ENCODE results near the gene ZSWIM3. TPM values are rescaled to one million over a fixed set of nuclear protein-coding genes. Genes with fewer than 3 reads are reported as not detected.
A peak's percentile ranks its signal among the peaks of the same experiment; 100 is the strongest.

The ZSWIM3 gene
- total and polyA plus RNA-seq, 2 of the 13 experiments (the other 11 are each of a cell fraction or from before 2014, with no cell fraction given), result 5.2 to 5.8 TPM

- peak; percentile 41; the same call in 1 of the 2 replicates for TF ChIP-seq HMGXB3 (CRISPR knock-in tag; IDR thresholded peaks at IDR 0.05; ENCODE audit: borderline replicate concordance)
- no peak for TF ChIP-seq NONO (IDR thresholded peaks at IDR 0.05)
- TF ChIP-seq NONO (CRISPR knock-in tag; conservative IDR thresholded peaks at IDR 0.05), result peak; percentile 86
- TF ChIP-seq ZFP36 (IDR thresholded peaks at IDR 0.05; ENCODE audit: borderline replicate concordance, low read depth, low read length, partially characterized antibody), result no peak
- TF ChIP-seq ZNF589 (CRISPR knock-in tag; conservative IDR thresholded peaks at IDR 0.05), result peak; percentile 62; the same call in 1 of the 2 replicates
- TF ChIP-seq THAP11 (CRISPR knock-in tag; IDR thresholded peaks at IDR 0.05), result no peak; the same call in 1 of the 2 replicates
- 0 out of 2 replicates have a peak, but pooled peaks have one; percentile 24 for TF ChIP-seq ISX (CRISPR knock-in tag; conservative IDR thresholded peaks at IDR 0.05)
- TF ChIP-seq HNRNPK (IDR thresholded peaks at IDR 0.05; ENCODE audit: low read depth, low read length, poor library complexity, severe bottlenecking), result peak; percentile 29
- TF ChIP-seq TEAD3 (CRISPR knock-in tag; optimal IDR thresholded peaks at IDR 0.05; ENCODE audit: borderline replicate concordance), result peak; percentile 65
- no peak; the same call in 1 of the 2 replicates for TF ChIP-seq E2F5 (CRISPR knock-in tag; conservative IDR thresholded peaks at IDR 0.05)
- peak; percentile 68 for TF ChIP-seq IKZF4 (CRISPR knock-in tag; IDR thresholded peaks at IDR 0.05; ENCODE audit: borderline replicate concordance, low read depth, not compliant biosample characterization)
- peak; percentile 78 for TF ChIP-seq ZNF772 (CRISPR knock-in tag; IDR thresholded peaks at IDR 0.05)
- 0 out of 2 replicates have a peak, but pooled peaks have one; percentile 61 for TF ChIP-seq ZBTB3 (CRISPR knock-in tag; IDR thresholded peaks at IDR 0.05; ENCODE audit: borderline replicate concordance, low read depth)
- peak; percentile 61; the same call in 1 of the 2 replicates for TF ChIP-seq PCBP1 (IDR thresholded peaks at IDR 0.05; ENCODE audit: borderline replicate concordance, low read depth, low read length)
- TF ChIP-seq ZNF414 (CRISPR knock-in tag; IDR thresholded peaks at IDR 0.05), result 0 out of 2 replicates have a peak, but pooled peaks have one; percentile 9
- 0 out of 2 replicates have a peak, but pooled peaks have one; percentile 13 for TF ChIP-seq TGIF2 (CRISPR knock-in tag; IDR thresholded peaks at IDR 0.05)
- peak; percentile 54; the same call in 1 of the 2 replicates for TF ChIP-seq KDM5A (IDR thresholded peaks at IDR 0.05; ENCODE audit: borderline replicate concordance, low read length)
- no peak for TF ChIP-seq ZNF446 (CRISPR knock-in tag; IDR thresholded peaks at IDR 0.05)
- no peak for TF ChIP-seq TCF7L2 (IDR thresholded peaks at IDR 0.05; ENCODE audit: low read depth, low read length)
- TF ChIP-seq ZFY (CRISPR knock-in tag; IDR thresholded peaks at IDR 0.05), result peak; percentile 79
- TF ChIP-seq ZFAT (CRISPR knock-in tag; conservative IDR thresholded peaks at IDR 0.05), result no peak
- peak; percentile 1; the same call in 1 of the 2 replicates for TF ChIP-seq ZNF430 (CRISPR knock-in tag; IDR thresholded peaks at IDR 0.05)
- peak; percentile 55; the same call in 1 of the 2 replicates for TF ChIP-seq HDAC1 (CRISPR knock-in tag; IDR thresholded peaks at IDR 0.05)
Observed at GRCh38 chr20:45833883-45834796, 23.3 kb upstream of the ZSWIM3 start (continued).

Data from HepG2 (cell line).